Measurements from ENCODE around the gene EIF4E2.

EIF4E2 gene

GRCh38 chr2:232550354-232551249 lies at the start of gene EIF4E2, which contains the start of gene TIGD1:
Gene EIF4E2 (plus strand): TSS chr2:232550689. CDS start chr2:232550725, 36 bp downstream.
Gene TIGD1 (minus strand): TSS chr2:232550557. CDS start chr2:232549882, 675 bp downstream.
- peak; percentile 96 for DNase-seq

- no peak for DNase-seq
These were observed 49.1 kb upstream of the EIF4E2 start for GRCh38 chr2:232501331-232501771.

DNA sequence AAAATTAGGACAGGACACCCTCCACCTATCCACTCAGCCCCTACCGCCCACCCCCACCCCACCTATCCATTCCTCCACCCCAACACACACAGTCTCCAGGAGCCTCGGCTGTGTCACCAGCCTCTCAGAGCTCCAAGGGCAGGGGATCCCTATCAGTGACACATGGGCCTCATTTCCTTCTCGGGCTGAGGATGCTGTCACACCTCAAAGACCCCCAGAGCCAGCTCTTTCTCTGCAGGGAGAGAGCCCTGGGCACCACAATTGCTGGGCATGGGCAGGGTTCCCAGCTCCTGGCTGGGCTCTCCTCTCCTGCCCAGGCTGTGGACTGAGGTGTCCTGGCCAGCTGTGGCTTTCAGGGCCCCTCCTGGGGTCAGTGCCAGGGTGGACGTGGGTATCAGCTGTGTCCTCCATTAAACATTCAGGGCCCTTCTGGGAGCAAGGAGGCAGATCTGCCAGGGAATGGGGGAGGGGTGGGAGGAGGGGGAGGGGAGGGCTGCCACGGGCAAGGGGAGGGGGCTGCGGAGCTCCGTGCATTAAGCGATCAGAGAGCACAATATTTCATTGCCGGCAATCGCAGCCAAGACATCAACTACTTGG lies 48.6 kb upstream of the EIF4E2 start:
- no peak for DNase-seq

DNA sequence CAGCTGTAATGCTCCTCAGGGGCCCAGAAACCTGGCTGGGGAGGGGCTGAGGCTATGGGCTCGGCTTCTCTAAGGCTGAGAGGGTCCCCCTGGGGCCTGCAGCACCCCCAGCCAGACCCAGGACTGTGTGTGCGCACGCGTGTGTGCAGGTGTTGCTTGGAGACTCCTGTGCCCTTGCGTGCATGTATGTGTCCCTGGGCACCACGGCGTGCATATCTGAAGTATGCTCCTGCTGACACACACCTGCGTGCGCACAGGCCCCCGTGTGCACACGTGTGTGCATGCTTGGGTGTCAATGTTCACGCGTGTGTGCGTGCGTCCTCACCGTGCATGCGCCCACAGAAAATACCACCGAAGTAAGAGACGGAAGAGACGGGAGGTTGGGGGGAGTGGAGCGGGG lies 48.0 kb upstream of the EIF4E2 start:
- DNase-seq, result no peak

GRCh38 chr2:232502911-232503808 lies 47.3 kb upstream of the EIF4E2 start:
- peak; percentile 77 for DNase-seq

GRCh38 chr2:232503809-232504323 lies 46.6 kb upstream of the EIF4E2 start:
- DNase-seq, result no peak

DNA sequence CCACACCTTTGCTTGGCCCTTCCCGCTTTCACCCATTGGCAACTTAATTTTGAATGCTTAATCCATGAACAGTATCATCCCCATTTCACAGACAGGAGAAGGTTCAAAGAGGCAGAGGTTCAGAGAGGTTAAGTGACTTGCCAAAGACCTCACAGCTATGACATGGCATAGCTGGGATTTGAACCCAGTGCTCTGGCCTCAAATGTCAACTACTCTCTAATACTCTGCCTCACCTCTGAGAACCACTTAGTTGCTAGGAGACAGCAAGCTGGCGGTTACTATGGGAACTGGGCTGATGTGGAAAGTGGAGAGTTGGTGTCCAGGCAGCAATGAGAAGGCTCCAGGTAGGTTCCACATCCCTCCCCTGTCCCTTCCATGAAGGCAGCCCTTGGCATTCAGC lies 46.1 kb upstream of the EIF4E2 start:
- DNase-seq, result no peak

GRCh38 chr2:232505856-232506255 lies 44.6 kb upstream of the EIF4E2 start:
- DNase-seq, result no peak

- DNase-seq, result no peak
These were observed 43.8 kb upstream of the EIF4E2 start for GRCh38 chr2:232506709-232507108.

GRCh38 chr2:232508251-232508650 lies 42.2 kb upstream of the EIF4E2 start:
- no peak for DNase-seq

DNA sequence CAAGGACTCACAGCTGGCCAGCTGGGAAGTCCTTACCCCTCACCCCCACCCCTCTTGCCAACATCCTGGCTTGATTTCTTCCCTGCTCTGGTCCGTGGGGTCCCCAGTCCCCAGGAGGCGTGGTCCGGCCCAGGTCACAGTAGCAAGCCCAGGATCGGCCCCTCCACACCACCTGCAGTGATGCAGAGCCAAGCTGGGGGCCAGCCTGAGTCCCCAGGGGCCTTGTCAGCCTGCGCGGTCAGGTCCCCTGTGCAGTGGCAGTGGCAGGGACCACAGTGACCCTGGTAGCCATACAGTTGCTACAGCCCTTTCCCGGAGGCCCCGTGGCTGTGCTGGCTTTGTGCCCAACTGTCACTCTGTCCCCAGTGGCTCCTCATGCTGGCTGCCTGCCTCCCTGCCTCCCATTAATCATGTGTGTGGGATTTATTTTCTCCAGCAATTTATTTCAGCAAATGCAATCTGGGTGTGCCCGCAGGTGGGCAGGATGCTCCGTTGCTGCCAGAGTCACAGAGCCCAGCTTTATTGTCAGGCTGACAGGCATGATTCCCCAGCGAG lies 39.1 kb upstream of the EIF4E2 start:
- no peak for DNase-seq

- no peak for DNase-seq
These were observed 37.9 kb upstream of the EIF4E2 start for GRCh38 chr2:232512602-232513001.

GRCh38 chr2:232513353-232513752 lies 37.1 kb upstream of the EIF4E2 start:
- no peak for DNase-seq

DNA sequence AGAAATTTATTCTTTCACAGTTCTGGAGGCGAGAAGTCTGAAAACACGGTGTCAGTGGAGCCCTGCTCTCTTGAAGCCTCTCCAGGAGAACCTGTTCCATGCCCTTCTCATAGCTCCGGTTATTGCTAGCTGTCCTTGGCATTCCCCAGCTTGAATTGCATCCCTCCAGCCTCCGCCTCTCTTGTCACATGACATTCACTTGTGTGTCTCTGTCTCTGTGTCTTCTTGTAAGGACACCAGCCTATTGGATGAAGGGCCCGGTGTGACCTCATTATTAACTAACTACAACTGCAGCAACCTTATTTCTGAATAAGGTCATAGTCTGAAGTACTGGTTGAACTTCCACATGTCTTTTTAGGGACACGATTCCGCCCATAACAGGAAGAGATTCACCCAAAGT lies 34.9 kb upstream of the EIF4E2 start:
- DNase-seq, result no peak

DNA sequence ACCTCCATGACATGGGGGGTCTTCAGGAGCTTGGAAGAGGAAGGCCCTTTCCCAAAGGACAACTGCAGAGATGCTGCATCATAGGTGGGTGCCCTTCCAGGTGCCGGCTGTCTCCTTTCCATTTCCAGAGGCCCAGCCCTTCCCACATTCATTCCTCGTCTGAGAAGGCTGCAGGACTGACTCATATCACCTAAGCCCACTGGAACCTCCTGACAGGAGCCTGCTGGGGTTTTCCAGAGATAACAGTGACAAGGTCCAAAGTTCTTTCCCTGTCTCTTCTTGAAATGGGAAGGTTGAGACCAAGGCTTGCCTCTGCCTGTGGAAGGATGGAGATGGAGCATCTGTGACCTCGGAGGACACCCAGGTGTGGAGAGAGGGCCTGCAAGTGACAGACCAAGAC lies 33.9 kb upstream of the EIF4E2 start:
- no peak for DNase-seq

DNA sequence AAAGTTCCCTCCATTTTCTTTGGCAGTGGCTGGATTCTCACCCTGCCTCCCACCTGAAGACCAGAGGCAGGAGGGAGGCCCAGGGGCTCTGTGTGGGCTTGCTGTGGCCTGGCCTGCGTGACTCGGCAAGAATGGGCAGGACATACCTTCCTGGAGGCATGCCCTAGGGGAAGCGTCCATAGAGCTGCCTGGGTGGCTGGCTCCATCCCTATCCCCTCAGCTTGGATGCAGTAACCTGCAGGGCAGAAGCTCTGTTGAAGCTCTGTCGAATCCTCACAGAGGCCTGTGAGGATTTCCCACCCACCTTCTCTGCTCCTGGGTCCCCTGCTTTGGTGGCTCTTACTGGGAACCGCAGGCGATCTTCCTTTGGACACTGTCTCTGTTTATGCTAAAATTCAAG lies 31.6 kb upstream of the EIF4E2 start:
- DNase-seq, result no peak

- no peak for DNase-seq
These were observed 30.7 kb upstream of the EIF4E2 start, which contains the start of gene PRSS56 for GRCh38 chr2:232519581-232520438. Gene PRSS56 (plus strand): TSS chr2:232520388. CDS start chr2:232520599, 211 bp downstream.

GRCh38 chr2:232520489-232520888 lies 30.0 kb upstream of the EIF4E2 start:
- no peak for DNase-seq

- no peak for DNase-seq
These were observed 29.4 kb upstream of the EIF4E2 start for GRCh38 chr2:232521098-232521497.

DNA sequence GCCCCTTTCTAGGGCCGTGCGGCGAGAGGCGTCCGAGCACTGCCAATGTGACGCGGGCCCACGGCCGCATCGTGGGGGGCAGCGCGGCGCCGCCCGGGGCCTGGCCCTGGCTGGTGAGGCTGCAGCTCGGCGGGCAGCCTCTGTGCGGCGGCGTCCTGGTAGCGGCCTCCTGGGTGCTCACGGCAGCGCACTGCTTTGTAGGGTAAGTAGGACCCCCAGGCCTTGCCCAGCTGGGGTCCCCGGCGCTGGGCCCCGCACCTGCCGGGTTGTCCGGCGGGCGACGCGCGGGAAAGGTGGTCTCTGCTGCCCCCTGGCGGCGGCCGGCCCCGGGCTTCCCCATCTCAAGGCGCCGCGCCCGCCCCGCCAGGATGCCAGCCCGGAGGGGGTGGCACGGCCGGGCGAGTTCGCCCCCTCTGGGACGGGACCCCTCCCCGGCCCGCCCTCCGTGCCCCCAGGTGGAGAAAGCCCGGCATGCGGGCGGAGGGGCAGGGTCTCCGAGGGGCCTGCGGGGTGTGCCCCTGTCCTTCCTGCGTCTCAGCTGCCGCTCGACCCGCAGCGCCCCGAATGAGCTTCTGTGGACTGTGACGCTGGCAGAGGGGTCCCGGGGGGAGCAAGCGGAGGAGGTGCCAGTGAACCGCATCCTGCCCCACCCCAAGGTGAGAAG lies 28.4 kb upstream of the EIF4E2 start:
- peak; percentile 95 for DNase-seq

All from activated CD8-positive, alpha-beta memory T cell treated with anti-CD3 and anti-CD28 coated beads, Interleukin-2, amount 50 U/mL, for 48 hours (primary cell).